ELR (cell line): ENCODE results near the gene RBPJ.

Experiments used
- DNase-seq: peaks from one replicate; pipeline ENCODE4 v3.0.0-alpha.2; 2015; ENCODE audit warnings: low read depth

The RBPJ gene

GRCh38 chr4:26459756-26460530 lies 139.1 kb downstream of the RBPJ start:
- peak; percentile 33 for DNase-seq

GRCh38 chr4:26462874-26463273 lies 142.1 kb downstream of the RBPJ start:
- DNase-seq = no peak

- DNase-seq = no peak
These were observed 142.6 kb downstream of the RBPJ start for GRCh38 chr4:26463386-26463785.

- no peak for DNase-seq
These were observed 143.7 kb downstream of the RBPJ start for GRCh38 chr4:26464420-26465095.

GRCh38 chr4:26466578-26467270 lies 145.9 kb downstream of the RBPJ start:
- DNase-seq = no peak

GRCh38 chr4:26467724-26468123 lies 146.9 kb downstream of the RBPJ start:
- no peak for DNase-seq

GRCh38 chr4:26468283-26468949 lies 147.6 kb downstream of the RBPJ start:
- no peak for DNase-seq

- no peak for DNase-seq
These were observed 148.2 kb downstream of the RBPJ start for GRCh38 chr4:26468977-26469376.

- DNase-seq = no peak
These were observed 151.1 kb downstream of the RBPJ start for GRCh38 chr4:26471890-26472289.

- no peak for DNase-seq
These were observed 153.1 kb downstream of the RBPJ start for GRCh38 chr4:26473893-26474292.

- no peak for DNase-seq
These were observed 153.7 kb downstream of the RBPJ start for GRCh38 chr4:26474551-26474950.

GRCh38 chr4:26475716-26476115 lies 154.9 kb downstream of the RBPJ start:
- DNase-seq = no peak

- DNase-seq = no peak
These were observed 155.7 kb downstream of the RBPJ start for GRCh38 chr4:26476545-26476944.

GRCh38 chr4:26478330-26478729 lies 157.5 kb downstream of the RBPJ start:
- no peak for DNase-seq

GRCh38 chr4:26482508-26483462 lies 162.0 kb downstream of the RBPJ start:
- DNase-seq = no peak

GRCh38 chr4:26484032-26484515 lies 163.3 kb downstream of the RBPJ start:
- no peak for DNase-seq

GRCh38 chr4:26484516-26484915 lies 163.7 kb downstream of the RBPJ start:
- no peak for DNase-seq
